Measurements from ENCODE around the gene ARHGAP44. TPM values are rescaled to one million over a fixed set of nuclear protein-coding genes. Genes with fewer than 3 reads are reported as not detected.

The ARHGAP44 gene
- total RNA-seq, 1 donor from 2014 or later: 19.3 TPM

GRCh38 chr17:12992676-12993075 is 203.4 kb downstream of the ARHGAP44 start:
- TF ChIP-seq CTCF (IDR thresholded peaks at IDR 0.05): no peak
- no peak overlapping the region for H3K4me3 ChIP-seq
- no peaks in the 10 kb centered on the region for H3K9me3 ChIP-seq
- no peaks in the 10 kb centered on the region for H3K4me1 ChIP-seq
- H3K27ac ChIP-seq: no peak overlapping the region
- intact Hi-C loops (cut with DNase I): no loop called here
- no peak for DNase-seq (ENCODE audit: low spot score in 2 of 2)
- peaks cover 62 to 76% of the 10 kb centered on the region in 2 donors for H3K36me3 ChIP-seq
- no peaks in the 10 kb centered on the region for H3K27me3 ChIP-seq

- Histone ChIP-seq H3K27ac (no peak overlapping the region), H3K36me3 (peaks cover 67 to 86% of the 10 kb centered on the region in 2 donors), H3K9me3 (no peaks in the 10 kb centered on the region), H3K27me3 (no peaks in the 10 kb centered on the region), H3K4me1 (no peaks in the 10 kb centered on the region), H3K4me3 (no peak overlapping the region)
- TF ChIP-seq CTCF (IDR thresholded peaks at IDR 0.05): no peak
- no peak for DNase-seq (ENCODE audit: low spot score in 2 of 2)
- intact Hi-C loops (cut with DNase I): no loop called here
Measured at GRCh38 chr17:12993631-12994030, 204.3 kb downstream of the ARHGAP44 start.

DNA sequence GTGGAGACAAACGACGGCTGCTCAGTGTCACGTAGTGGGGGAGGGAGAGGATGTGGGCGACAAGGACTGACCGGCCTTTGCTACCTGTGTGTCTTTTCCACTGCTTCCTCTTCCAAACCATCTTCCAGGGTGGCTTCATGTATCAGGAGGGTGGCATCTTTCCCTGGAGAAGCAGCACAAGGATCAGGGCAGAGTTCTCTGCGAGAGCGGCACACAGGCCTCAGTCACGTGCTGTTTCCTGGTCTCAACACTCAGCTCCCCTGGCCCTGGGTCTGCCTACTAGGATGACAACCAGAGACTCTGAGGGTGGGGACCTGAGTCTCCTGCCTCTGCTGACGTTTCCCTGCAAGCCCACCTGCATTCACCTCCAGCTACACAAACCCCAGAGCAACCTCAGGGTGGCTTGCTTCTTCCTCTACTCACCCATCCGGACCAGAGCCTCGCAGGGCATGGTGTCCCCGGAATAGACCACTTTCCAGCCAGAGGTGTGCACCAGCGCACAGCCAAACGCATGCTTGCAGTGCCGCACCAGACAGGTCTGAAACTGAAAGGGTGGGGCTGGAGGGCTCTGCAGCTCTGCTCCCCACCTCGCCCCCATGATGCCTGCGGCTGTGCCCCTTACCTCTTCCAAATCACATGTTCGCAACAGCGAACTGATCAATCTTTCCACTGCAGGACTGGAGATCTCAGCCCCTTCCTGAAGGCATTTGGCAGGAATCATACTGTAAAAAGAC is 205.2 kb downstream of the ARHGAP44 start:
- Histone ChIP-seq H3K4me3 (no peak overlapping the region), H3K27me3 (no peaks in the 10 kb centered on the region), H3K4me1 (no peaks in the 10 kb centered on the region), H3K9me3 (no peaks in the 10 kb centered on the region), H3K27ac (no peak overlapping the region), H3K36me3 (peaks cover 75 to 94% of the 10 kb centered on the region in 2 donors)
- no peak for DNase-seq (ENCODE audit: low spot score in 2 of 2)
- intact Hi-C loops (cut with DNase I): no loop called here
- TF ChIP-seq CTCF (IDR thresholded peaks at IDR 0.05): no peak

GRCh38 chr17:12995106-12995895 is 206.0 kb downstream of the ARHGAP44 start:
- peaks cover 83 to 98% of the 10 kb centered on the region in 2 donors for H3K36me3 ChIP-seq
- intact Hi-C loops (cut with DNase I): no loop called here

DNA sequence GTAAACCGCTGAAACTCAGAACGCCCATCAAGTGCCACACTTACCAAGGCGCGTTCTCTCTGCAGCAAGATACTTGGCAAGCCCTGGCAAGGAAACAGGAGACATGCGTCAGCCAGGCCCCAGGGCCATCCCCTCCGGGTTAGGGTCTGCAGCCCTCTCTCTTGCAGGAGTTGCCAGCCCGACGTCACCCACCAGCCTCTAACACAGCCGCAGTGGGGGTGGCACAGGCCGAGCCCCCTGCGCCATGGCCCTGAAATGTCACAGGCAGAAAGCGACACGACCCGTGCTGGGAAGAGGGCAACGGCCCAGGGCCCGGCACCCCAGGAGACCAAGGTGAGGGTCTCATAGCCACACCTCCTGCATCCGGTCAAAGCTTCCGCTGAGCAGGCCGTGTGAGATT is 206.6 kb downstream of the ARHGAP44 start:
- H3K27me3 ChIP-seq: no peaks in the 10 kb centered on the region
- DNase-seq (ENCODE audit: low spot score in 2 of 2): no peak
- H3K27ac ChIP-seq: no peak overlapping the region
- no peaks in the 10 kb centered on the region for H3K9me3 ChIP-seq
- intact Hi-C loops (cut with DNase I): no loop called here
- peaks cover 89 to 98% of the 10 kb centered on the region in 2 donors for H3K36me3 ChIP-seq
- no peaks in the 10 kb centered on the region for H3K4me1 ChIP-seq
- H3K4me3 ChIP-seq: no peak overlapping the region
- TF ChIP-seq CTCF (IDR thresholded peaks at IDR 0.05): no peak

More at GRCh38 chr17:12995106-12995895, 206.0 kb downstream of the ARHGAP44 start:
- Histone ChIP-seq H3K4me3 (no peak overlapping the region), H3K4me1 (no peaks in the 10 kb centered on the region), H3K9me3 (no peaks in the 10 kb centered on the region), H3K27me3 (no peaks in the 10 kb centered on the region), H3K27ac (no peak overlapping the region)
- no peak for TF ChIP-seq CTCF (IDR thresholded peaks at IDR 0.05)
- DNase-seq (ENCODE audit: low spot score in 2 of 2): no peak
